ENCODE measurements around the gene HHAT. TPM values are rescaled to one million over a fixed set of nuclear protein-coding genes. Genes with fewer than 3 reads are reported as not detected.

HHAT gene
- total and polyA plus RNA-seq, 9 of the 15 experiments (the other 6 are each of a cell fraction or from before 2014, with no cell fraction given) = 0.07 to 0.16 (median 0.13) TPM; not detected in 1

DNA sequence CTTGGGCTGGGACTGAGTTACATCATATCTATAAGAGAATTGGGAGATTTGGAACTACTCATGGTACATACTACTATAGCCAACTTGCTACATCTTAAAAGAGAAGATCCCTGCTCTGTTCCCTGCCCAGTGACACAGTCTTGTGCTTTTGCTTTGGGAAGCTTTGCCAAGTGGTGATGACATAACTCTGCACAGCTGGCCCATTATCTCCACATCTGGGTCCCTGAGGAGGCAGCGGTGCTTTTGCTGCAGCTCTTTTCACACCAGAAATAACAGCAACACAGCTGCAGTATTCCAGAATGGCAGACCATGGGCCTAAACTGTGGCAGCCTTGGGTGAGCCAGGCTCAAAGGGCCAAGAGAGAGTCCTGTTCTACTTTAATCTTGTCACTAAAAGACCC is 296.0 kb downstream of the HHAT start:
- Histone ChIP-seq H3K4me3 (no peak overlapping the region), H3K27ac (ENCODE audit: extremely low read depth, low read depth, low read length) (no peak overlapping the region), H3K36me3 (ENCODE audit: control insufficient read depth, insufficient read depth, low read length) (no peaks in the 10 kb centered on the region), H4K20me1 (replicated peaks; ENCODE audit: control insufficient read depth, insufficient read depth, low read length) (no peaks in the 10 kb centered on the region), H3K9me1 (ENCODE audit: control insufficient read depth, insufficient read depth, low read length) (no peaks in the 10 kb centered on the region), H3K79me2 (ENCODE audit: control insufficient read depth, insufficient read depth, low read length) (no peaks in the 10 kb centered on the region), H3K27me3 (ENCODE audit: control insufficient read depth in 2 of 2, insufficient read depth in 2 of 2, low read length in 2 of 2) (peaks cover 5 to 20% of the 10 kb centered on the region in 2 experiments; a peak in 4 of 5 replicates), H3K4me2 (ENCODE audit: insufficient read depth, low read length) (no peak overlapping the region), H2AFZ (ENCODE audit: low read depth, low read length) (no peak overlapping the region), H3K9me3 (replicated peaks; ENCODE audit: control insufficient read depth, insufficient read depth, low read depth, low read length) (no peaks in the 10 kb centered on the region), H3K4me1 (replicated peaks in 1 of 2; ENCODE audit: control insufficient read depth in 2 of 2, insufficient read depth in 2 of 2, low read length in 2 of 2) (no peaks in the 10 kb centered on the region), H3K9ac (ENCODE audit: insufficient read depth in 1 of 2, low read depth in 2 of 2, low read length in 2 of 2) (no peak overlapping the region)
- CTCF ChIA-PET (ENCODE audit: low intra/inter-chr PET ratio) = no interaction called here
- no peak for DNase-seq (ENCODE audit: extremely low read depth in 1 of 4, low spot score in 3 of 4)
- in situ Hi-C loops (cut with MboI) = no loop called here
- intact Hi-C loops (cut with micrococcal nuclease) = no loop called here
- no peak for ATAC-seq
- 0% methylated on average over 1 of the region's 1 CpG for WGBS (ENCODE audit: insufficient coverage, low coverage, missing lambda C conversion rate)
- FAIRE-seq = no peak
- BruUV-seq (replicated peaks) = no TSS peak
- POLR2A ChIA-PET = no interaction called here
- TF ChIP-seq, protein P1, sequence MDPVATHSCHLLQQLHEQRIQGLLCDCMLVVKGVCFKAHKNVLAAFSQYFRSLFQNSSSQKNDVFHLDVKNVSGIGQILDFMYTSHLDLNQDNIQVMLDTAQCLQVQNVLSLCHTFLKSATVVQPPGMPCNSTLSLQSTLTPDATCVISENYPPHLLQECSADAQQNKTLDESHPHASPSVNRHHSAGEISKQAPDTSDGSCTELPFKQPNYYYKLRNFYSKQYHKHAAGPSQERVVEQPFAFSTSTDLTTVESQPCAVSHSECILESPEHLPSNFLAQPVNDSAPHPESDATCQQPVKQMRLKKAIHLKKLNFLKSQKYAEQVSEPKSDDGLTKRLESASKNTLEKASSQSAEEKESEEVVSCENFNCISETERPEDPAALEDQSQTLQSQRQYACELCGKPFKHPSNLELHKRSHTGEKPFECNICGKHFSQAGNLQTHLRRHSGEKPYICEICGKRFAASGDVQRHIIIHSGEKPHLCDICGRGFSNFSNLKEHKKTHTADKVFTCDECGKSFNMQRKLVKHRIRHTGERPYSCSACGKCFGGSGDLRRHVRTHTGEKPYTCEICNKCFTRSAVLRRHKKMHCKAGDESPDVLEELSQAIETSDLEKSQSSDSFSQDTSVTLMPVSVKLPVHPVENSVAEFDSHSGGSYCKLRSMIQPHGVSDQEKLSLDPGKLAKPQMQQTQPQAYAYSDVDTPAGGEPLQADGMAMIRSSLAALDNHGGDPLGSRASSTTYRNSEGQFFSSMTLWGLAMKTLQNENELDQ (CRISPR knock-in tag; IDR thresholded peaks at IDR 0.05; ENCODE audit: borderline replicate concordance) = no peak
- TF ChIP-seq, protein P2, sequence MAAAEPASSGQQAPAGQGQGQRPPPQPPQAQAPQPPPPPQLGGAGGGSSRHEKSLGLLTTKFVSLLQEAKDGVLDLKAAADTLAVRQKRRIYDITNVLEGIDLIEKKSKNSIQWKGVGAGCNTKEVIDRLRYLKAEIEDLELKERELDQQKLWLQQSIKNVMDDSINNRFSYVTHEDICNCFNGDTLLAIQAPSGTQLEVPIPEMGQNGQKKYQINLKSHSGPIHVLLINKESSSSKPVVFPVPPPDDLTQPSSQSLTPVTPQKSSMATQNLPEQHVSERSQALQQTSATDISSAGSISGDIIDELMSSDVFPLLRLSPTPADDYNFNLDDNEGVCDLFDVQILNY (CRISPR knock-in tag; IDR thresholded peaks at IDR 0.05) = no peak
- TF ChIP-seq, protein P3, sequence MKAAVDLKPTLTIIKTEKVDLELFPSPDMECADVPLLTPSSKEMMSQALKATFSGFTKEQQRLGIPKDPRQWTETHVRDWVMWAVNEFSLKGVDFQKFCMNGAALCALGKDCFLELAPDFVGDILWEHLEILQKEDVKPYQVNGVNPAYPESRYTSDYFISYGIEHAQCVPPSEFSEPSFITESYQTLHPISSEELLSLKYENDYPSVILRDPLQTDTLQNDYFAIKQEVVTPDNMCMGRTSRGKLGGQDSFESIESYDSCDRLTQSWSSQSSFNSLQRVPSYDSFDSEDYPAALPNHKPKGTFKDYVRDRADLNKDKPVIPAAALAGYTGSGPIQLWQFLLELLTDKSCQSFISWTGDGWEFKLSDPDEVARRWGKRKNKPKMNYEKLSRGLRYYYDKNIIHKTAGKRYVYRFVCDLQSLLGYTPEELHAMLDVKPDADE (conservative IDR thresholded peaks at IDR 0.05; ENCODE audit: control insufficient read depth, low read depth, low read length) = no peak
- no peak for TF ChIP-seq RBM17 (IDR thresholded peaks at IDR 0.05; ENCODE audit: borderline replicate concordance, low read depth, low read length)
- no peak for TF ChIP-seq ZNF140 (CRISPR knock-in tag; IDR thresholded peaks at IDR 0.05)
- no peak for TF ChIP-seq PRPF4 (IDR thresholded peaks at IDR 0.05; ENCODE audit: insufficient read depth, low read depth, low read length, poor library complexity, severe bottlenecking)
- TF ChIP-seq, protein P4, sequence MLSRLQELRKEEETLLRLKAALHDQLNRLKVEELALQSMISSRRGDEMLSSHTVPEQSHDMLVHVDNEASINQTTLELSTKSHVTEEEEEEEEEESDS (CRISPR knock-in tag; IDR thresholded peaks at IDR 0.05) = no peak
- TF ChIP-seq ETS2 (tag; IDR thresholded peaks at IDR 0.05; ENCODE audit: borderline replicate concordance, poor library complexity, severe bottlenecking) = no peak
- no peak for TF ChIP-seq ZC3H4 (CRISPR knock-in tag; IDR thresholded peaks at IDR 0.05; ENCODE audit: borderline replicate concordance)
